Right kidney (tissue), 9 donors: Measurements from ENCODE around the gene LTF.
"Not testable (repeated sequence)": the region's sequence is repeated elsewhere in the genome, so short reads cannot be mapped to it uniquely, and the experiment has no call there.

Source experiments
- DNase-seq: peaks from one replicate; pipeline ENCODE4 v3.0.0-alpha.2; 2016
- long read RNA-seq, 8 donors: transcript quantifications; one replicate each; lab custom pipeline, GENCODE V29; 2026

The LTF gene
- long read RNA-seq, donor 1, partial matches to known transcripts: 0 of 1 reads
- long read RNA-seq, donor 1, other reads (novel, unspliced or antisense): 0 of 1 reads
- long read RNA-seq, donor 2, partial matches to known transcripts: 0 of 1 reads
- long read RNA-seq, donor 2, other reads (novel, unspliced or antisense): 0 of 1 reads
- long read RNA-seq, donor 3: 0 reads
- long read RNA-seq, donor 4, partial matches to known transcripts: 0 of 1 reads
- long read RNA-seq, donor 4, other reads (novel, unspliced or antisense): 0 of 1 reads
- long read RNA-seq, donor 5: 0 reads
- long read RNA-seq, donor 6: 0 reads
- long read RNA-seq, donor 7, partial matches to known transcripts: 0 of 1 reads
- long read RNA-seq, donor 7, other reads (novel, unspliced or antisense): 0 of 1 reads
- long read RNA-seq, donor 8, partial matches to known transcripts: 0 of 1 reads
- long read RNA-seq, donor 8, other reads (novel, unspliced or antisense): 0 of 1 reads

- no peak for DNase-seq
Observed at GRCh38 chr3:46464326-46465195, at the start of gene LTF. Gene LTF, minus strand, starts transcription at chr3:46464905. Its CDS starts 38 bp downstream, at chr3:46464867.

- DNase-seq: no peak
Observed at GRCh38 chr3:46512191-46512749, 47.6 kb upstream of the LTF start.

- DNase-seq: no peak
Observed at GRCh38 chr3:46509661-46510187, 45.0 kb upstream of the LTF start.

GRCh38 chr3:46508850-46509591 lies 44.3 kb upstream of the LTF start:
- no peak for DNase-seq

- DNase-seq: no peak
Observed at GRCh38 chr3:46506526-46506925, 41.8 kb upstream of the LTF start.

GRCh38 chr3:46505953-46506352 lies 41.2 kb upstream of the LTF start:
- no peak for DNase-seq

- no peak for DNase-seq
Observed at GRCh38 chr3:46504789-46505188, 40.1 kb upstream of the LTF start.

GRCh38 chr3:46503200-46503874 lies 38.6 kb upstream of the LTF start:
- DNase-seq: no peak

- no peak for DNase-seq
Observed at GRCh38 chr3:46501702-46502101, 37.0 kb upstream of the LTF start.

GRCh38 chr3:46500656-46501635 lies 36.2 kb upstream of the LTF start:
- DNase-seq: no peak

GRCh38 chr3:46498916-46499519 lies 34.3 kb upstream of the LTF start:
- no peak for DNase-seq

GRCh38 chr3:46497556-46498265 lies 33.0 kb upstream of the LTF start, which contains the start of gene RTP3:
Gene RTP3, plus strand, starts transcription at chr3:46497976. Its CDS starts 87 bp downstream, at chr3:46498063.
- DNase-seq: no peak

- DNase-seq: no peak
Observed at GRCh38 chr3:46496746-46497555, 32.2 kb upstream of the LTF start.

- DNase-seq: no peak
Observed at GRCh38 chr3:46495901-46496456, 31.3 kb upstream of the LTF start.

GRCh38 chr3:46494491-46494890 lies 29.8 kb upstream of the LTF start:
- DNase-seq: not testable (repeated sequence)

- DNase-seq: no peak
Observed at GRCh38 chr3:46492890-46493547, 28.3 kb upstream of the LTF start.
